HG02943 (cell line): ENCODE measurements around the gene RBM3.
A peak's percentile ranks its signal among the peaks of the same experiment; 100 is the strongest.
"Not testable (repeated sequence)": the region's sequence is repeated elsewhere in the genome, so short reads cannot be mapped to it uniquely, and the experiment has no call there.

ENCODE experiments used
- ATAC-seq: cut with Tn5 transposase; IDR thresholded peaks from one replicate; pipeline ENCODE4 v1.9.1; 2021; ENCODE audit warnings: mild to moderate bottlenecking, low read depth, moderate library complexity; ENCODE audit not compliant: unreplicated experiment

RBM3 gene

DNA sequence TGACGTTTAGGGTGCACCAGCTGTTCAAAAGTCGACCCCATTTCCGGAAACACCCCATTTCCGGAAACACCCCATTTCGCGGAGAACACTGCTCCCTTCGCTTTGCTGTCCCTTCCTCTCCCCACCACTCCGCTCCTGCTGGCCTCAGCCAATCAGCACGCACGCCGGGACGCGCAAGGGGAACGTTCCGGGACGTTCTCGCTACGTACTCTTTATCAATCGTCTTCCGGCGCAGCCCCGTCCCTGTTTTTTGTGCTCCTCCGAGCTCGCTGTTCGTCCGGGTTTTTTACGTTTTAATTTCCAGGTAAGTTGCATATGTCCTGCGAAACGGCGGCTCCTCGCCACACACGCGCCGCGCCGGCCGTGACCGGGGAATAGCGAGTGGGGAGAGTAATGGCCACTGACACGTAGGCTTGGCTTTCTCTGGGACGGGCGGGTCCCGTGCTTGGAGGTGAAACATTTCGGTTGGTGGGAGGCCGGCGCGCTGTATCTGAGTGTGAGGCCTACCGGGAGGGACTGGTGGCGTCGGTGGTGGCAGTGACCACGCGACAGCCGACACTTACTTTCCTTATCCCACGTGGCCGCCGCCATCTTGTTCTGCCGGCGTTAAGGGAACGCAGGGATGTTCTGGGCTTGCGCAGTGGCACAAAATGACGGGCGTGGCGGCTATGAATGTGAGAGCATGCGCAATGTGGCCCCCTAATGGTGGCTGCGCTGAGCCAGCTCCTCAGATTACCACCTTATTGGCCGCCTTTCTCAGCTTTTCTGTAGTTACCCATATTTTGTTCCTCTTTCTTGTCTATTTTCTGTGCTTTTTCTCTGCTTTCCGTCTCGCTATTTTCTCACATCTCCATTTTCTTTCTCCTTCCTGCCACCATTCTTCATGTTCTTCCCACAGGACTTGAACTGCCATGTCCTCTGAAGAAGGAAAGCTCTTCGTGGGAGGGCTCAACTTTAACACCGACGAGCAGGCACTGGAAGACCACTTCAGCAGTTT, at the start of gene RBM3:
RBM3 (plus strand) TSS at position 215 of the 997 bp plus-strand sequence; CDS start at position 912, 697 bp downstream.
- peak; percentile 82 for ATAC-seq

- ATAC-seq, result not testable (repeated sequence)
Observed at GRCh38 chrX:48525853-48526252, 48.4 kb upstream of the RBM3 start.

DNA sequence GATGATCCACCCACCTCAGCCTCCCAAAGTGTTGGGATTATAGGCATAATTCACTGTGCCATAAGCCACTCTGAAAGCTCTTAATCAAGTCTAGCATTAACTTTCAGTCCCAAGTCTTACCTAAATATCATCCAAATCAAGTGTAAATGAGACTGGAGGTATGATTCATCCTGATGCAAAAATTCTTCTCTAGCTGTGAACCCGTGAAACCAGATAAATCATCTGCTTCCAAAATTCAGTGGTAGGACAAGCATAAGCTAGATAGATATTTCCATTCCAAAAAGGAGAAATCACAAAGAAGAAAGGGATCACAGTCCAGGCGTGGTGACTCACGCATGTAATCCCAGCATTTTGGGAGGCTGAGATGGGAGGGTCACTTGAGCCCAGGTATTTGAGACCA, 43.5 kb upstream of the RBM3 start:
- ATAC-seq, result no peak

DNA sequence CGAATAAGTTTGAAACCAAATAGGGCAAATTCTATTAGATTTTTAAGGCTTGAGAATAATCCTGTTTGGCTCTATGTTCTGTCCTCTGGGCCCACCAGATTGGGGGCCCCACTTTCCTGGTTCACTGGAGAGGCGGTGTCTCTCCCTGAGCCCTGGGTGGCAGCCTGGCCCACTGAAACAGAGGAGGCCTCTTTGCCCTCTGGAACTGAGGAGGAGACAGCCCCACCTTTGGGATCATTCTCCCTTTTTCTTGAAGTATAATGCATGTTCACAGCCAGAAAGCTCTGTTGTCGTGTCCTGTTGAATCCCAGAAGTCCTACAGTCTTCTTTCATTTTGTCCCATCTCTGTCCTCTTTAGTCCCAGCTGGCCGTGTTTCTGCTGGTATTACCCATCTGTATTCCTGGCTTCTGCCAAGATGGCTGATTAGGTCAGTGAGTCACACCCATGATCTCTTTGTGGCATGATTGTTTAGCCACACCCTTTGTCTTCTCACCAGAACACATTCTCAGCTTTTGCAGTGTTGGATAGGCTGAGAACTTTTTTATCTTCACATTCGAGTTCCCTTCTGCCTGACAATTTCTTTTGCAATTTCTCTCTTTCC, 42.8 kb upstream of the RBM3 start:
- ATAC-seq, result no peak

- no peak for ATAC-seq
Observed at GRCh38 chrX:48532161-48532560, 42.1 kb upstream of the RBM3 start.

DNA sequence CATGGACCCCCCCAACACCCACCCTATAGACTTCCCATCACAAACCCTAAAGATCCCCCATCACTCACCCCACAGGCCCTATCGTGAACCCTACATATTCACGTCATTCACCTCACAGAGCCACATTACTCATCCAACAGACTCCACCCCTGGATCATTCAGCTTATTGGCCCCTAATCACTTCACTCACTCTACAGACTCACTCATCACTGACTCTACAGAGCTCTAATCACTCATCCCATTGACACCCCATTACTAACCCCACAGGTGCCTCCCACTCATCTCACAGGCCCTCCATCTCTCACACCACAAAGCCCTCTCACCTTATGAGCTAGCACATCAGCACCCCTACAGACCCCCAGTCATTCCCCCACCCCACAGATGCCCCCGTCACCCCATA, 41.1 kb upstream of the RBM3 start:
- ATAC-seq, result no peak

GRCh38 chrX:48538641-48539344, 35.5 kb upstream of the RBM3 start:
- ATAC-seq, result no peak

GRCh38 chrX:48539345-48540027, 34.8 kb upstream of the RBM3 start, which contains the start of gene TBC1D25:
Gene TBC1D25, plus strand, starts transcription at chrX:48539714. Its CDS starts 84 bp downstream, at chrX:48539798.
- ATAC-seq, result peak; percentile 84

GRCh38 chrX:48540028-48540375, 34.3 kb upstream of the RBM3 start:
- no peak for ATAC-seq

- ATAC-seq, result no peak
Observed at GRCh38 chrX:48540480-48540879, 33.8 kb upstream of the RBM3 start.

DNA sequence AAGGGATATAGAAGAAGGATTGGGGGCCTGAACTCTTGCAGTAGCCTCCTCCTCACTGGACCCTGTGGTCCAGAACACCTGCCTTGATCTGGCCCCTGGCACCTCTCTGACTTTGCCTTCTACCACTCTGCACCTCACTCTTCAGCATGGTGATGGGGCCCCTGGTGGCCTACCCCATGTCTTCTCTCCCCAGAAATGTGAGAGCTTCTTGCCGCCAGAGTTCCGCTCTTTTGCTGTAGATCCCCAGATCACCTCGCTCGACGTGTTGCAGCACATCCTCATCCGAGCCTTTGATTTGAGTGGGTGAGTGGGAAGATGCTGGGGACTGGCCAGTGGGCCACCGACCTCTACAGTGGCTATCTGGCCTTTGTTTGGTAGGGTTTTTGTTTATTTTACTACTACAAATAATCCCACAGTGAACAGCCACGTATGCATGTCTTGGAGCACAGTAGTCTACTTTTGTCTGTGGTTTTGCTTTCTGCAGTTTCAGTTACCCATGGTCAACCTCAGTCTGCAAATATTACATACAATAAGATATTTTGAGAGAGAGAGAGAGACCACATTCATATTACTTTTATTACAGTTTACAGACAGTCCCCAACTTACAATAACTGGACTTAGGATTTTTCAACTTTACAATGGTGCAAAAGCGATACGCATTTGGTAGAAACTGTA, 33.0 kb upstream of the RBM3 start:
- ATAC-seq, result peak; percentile 46

GRCh38 chrX:48548871-48549270, 25.4 kb upstream of the RBM3 start:
- ATAC-seq, result no peak

- ATAC-seq, result not testable (repeated sequence)
Observed at GRCh38 chrX:48555731-48556325, 18.5 kb upstream of the RBM3 start.

DNA sequence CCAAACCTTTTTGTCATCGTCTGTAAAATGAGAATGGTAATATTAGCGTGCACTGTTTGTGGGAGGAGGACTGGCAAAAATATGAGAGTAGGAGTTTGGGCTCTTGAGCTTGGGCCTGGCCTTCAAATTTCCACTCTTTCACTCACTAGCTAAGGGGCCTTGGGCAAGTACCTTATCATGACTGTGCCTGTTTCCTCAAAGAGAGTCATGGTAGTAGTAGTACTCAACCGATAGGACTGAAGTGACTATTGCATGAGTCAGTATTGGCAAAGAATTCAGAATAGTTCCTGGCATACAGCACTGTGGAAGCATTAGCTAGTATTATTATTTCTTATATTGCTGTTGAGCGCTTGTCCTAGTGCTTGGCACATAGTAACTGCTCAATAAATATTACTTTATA, 16.0 kb upstream of the RBM3 start:
- ATAC-seq, result no peak

GRCh38 chrX:48559636-48560035, 14.6 kb upstream of the RBM3 start:
- ATAC-seq, result no peak

GRCh38 chrX:48560056-48560455, 14.2 kb upstream of the RBM3 start:
- no peak for ATAC-seq

DNA sequence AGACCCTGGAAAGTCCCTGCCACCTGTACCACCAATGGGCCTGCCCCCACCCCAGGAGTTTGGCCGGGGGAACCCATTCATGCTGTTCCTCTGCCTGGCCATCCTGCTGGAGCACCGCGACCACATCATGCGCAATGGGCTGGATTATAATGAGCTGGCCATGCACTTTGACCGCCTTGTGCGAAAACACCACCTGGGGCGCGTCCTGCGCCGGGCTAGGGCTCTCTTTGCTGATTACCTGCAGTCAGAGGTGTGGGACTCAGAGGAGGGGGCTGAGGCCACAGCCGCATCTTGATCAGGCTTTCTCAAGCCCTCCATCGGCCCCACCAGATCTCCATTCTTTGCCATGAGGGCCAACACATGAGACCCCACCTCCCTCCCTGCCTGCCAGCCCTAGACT, 13.6 kb upstream of the RBM3 start:
- ATAC-seq, result no peak

GRCh38 chrX:48569958-48570357, 4.3 kb upstream of the RBM3 start:
- no peak for ATAC-seq

DNA sequence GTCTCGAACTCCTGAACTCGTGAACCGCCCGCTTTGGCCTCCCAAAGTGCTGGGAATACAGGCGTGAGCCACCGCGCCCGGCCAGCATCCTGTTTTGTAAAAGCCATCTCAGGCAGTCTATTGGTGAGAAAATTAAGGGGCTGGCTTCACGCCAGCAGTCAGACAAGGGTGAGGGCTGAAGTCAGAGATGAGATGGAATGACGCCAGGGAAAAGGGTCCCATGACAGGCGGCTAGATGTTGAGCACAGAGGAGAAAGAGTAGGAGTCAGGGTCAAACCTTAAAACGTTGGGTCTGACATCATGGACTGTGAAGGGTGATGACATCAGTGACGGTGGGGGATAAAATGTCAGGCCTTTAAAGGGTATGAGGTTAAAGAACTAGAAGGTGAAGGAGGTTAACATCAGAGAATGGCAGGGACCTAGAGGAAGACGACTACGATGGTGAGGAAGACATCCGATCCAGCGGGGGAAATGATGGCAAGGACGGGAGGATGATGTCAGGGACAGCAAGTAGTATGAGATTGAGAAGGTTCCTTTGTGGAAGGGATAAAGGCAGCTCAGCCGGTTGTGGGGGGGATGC, 504 bp upstream of the RBM3 start:
- ATAC-seq, result no peak
